WTC11 (cell line): ENCODE results near the gene NEAT1. TPM values are rescaled to one million over a fixed set of nuclear protein-coding genes. Genes with fewer than 3 reads are reported as not detected.

ENCODE experiments used
- ATAC-seq: fragments of 200-7000 bp; cut with Tn5 transposase; 2 replicates; pipeline ENCODE4 v1.10.0; 2021; ENCODE audit warnings: mild to moderate bottlenecking, moderate library complexity
- CTCF ChIA-PET: fragments of 300-600 bp; sonication (Branson Sonifier 250); formaldehyde crosslinking; loops from one replicate; lab custom pipeline; 2021; ENCODE audit warnings: antibody characterized with exemption; lab: Charles Lee
- POLR2A ChIA-PET: fragments of 350-600 bp; sonication (Branson Sonifier 250); formaldehyde crosslinking; loops from one replicate; lab custom pipeline; 2021; ENCODE audit warnings: antibody characterized with exemption; lab: Charles Lee
- DNase-seq: peaks from one replicate; pipeline ENCODE4 v3.0.0; 2021; ENCODE audit warnings: low spot score
- H3K27ac Mint-ChIP-seq: 2 replicates; pipeline ENCODE4 v1.8.0; 2021; ENCODE audit warnings: mixed read lengths
- H3K27me3 Mint-ChIP-seq: 2 replicates; pipeline ENCODE4 v1.8.0; 2021; ENCODE audit warnings: low read depth, mild to moderate bottlenecking, moderate library complexity, mixed read lengths
- H3K36me3 Mint-ChIP-seq: 2 replicates; pipeline ENCODE4 v1.8.0; 2021; ENCODE audit warnings: mixed read lengths
- H3K4me1 Mint-ChIP-seq: 2 replicates; pipeline ENCODE4 v1.8.0; 2022; ENCODE audit warnings: mixed read lengths
- H3K4me3 Mint-ChIP-seq: 2 replicates; pipeline ENCODE4 v1.8.0; 2021; ENCODE audit warnings: mild to moderate bottlenecking, moderate library complexity, mixed read lengths
- H3K9me3 Mint-ChIP-seq: 2 replicates; pipeline ENCODE4 v1.8.0; 2021; ENCODE audit warnings: mixed read lengths
- ATF1 ChIP-seq: sonication (generic); formaldehyde crosslinking; IDR thresholded peaks from 2 replicates; pipeline ENCODE4 v1.8.1; 2023; ENCODE audit warnings: mild to moderate bottlenecking, moderate library complexity, missing genetic modification reagents
- CREM ChIP-seq: sonication (generic); formaldehyde crosslinking; IDR thresholded peaks from 2 replicates; pipeline ENCODE4 v1.8.1; 2022; ENCODE audit warnings: mild to moderate bottlenecking, missing genetic modification reagents, moderate library complexity
- E2F1 ChIP-seq: sonication (generic); formaldehyde crosslinking; IDR thresholded peaks from 2 replicates; pipeline ENCODE4 v1.8.0; 2022; ENCODE audit warnings: mild to moderate bottlenecking, missing genetic modification reagents
- ERG ChIP-seq: fragments of 250-450 bp; sonication (Bioruptor Pico); IDR thresholded peaks from 2 replicates; pipeline ENCODE4 v1.8.0; 2021; ENCODE audit warnings: mild to moderate bottlenecking
- GRHL2 ChIP-seq: fragments of 250-450 bp; sonication (Bioruptor Pico); IDR thresholded peaks from 2 replicates; pipeline ENCODE4 v1.8.0; 2022; ENCODE audit warnings: mild to moderate bottlenecking, moderate library complexity; ENCODE audit not compliant: insufficient replicate concordance, severe bottlenecking
- GTF2I ChIP-seq: fragments of 250-450 bp; sonication (Bioruptor Pico); conservative IDR thresholded peaks from 2 replicates; pipeline ENCODE4 v1.4.0; 2021; ENCODE audit warnings: mild to moderate bottlenecking
- HMGXB4 ChIP-seq: sonication (generic); formaldehyde crosslinking; IDR thresholded peaks from 2 replicates; pipeline ENCODE4 v1.8.1; 2023; ENCODE audit warnings: mild to moderate bottlenecking, moderate library complexity, missing genetic modification reagents
- KAT7 ChIP-seq: sonication (generic); formaldehyde crosslinking; IDR thresholded peaks from 2 replicates; pipeline ENCODE4 v1.8.1; 2023; ENCODE audit warnings: missing genetic modification reagents, mild to moderate bottlenecking, borderline replicate concordance
- NFATC4 ChIP-seq: fragments of 250-450 bp; sonication (Bioruptor Pico); IDR thresholded peaks from 2 replicates; pipeline ENCODE4 v1.9.0; 2021; ENCODE audit warnings: mild to moderate bottlenecking
- NFE2L1 ChIP-seq: sonication (generic); formaldehyde crosslinking; IDR thresholded peaks from 2 replicates; pipeline ENCODE4 v1.8.1; 2023; ENCODE audit warnings: missing genetic modification reagents
- OVOL2 ChIP-seq: fragments of 250-450 bp; sonication (Bioruptor Pico); IDR thresholded peaks from 2 replicates; pipeline ENCODE4 v1.9.0; 2021; ENCODE audit warnings: mild to moderate bottlenecking, borderline replicate concordance
- PRRX2 ChIP-seq: fragments of 250-450 bp; sonication (Bioruptor Pico); IDR thresholded peaks from 2 replicates; pipeline ENCODE4 v1.8.0; 2021; ENCODE audit warnings: mild to moderate bottlenecking
- RELA ChIP-seq: sonication (generic); formaldehyde crosslinking; IDR thresholded peaks from 2 replicates; pipeline ENCODE4 v1.8.1; 2022; ENCODE audit warnings: missing genetic modification reagents, mild to moderate bottlenecking, borderline replicate concordance
- SMAD3 ChIP-seq: sonication (generic); formaldehyde crosslinking; IDR thresholded peaks from 2 replicates; pipeline ENCODE4 v1.8.0; 2022; ENCODE audit warnings: missing genetic modification reagents, mild to moderate bottlenecking, borderline replicate concordance
- SMAD4 ChIP-seq: sonication (generic); formaldehyde crosslinking; IDR thresholded peaks from 2 replicates; pipeline ENCODE4 v1.8.0; 2022; ENCODE audit warnings: mild to moderate bottlenecking, missing genetic modification reagents
- TEAD1 ChIP-seq: sonication (generic); formaldehyde crosslinking; IDR thresholded peaks from 2 replicates; pipeline ENCODE4 v1.8.0; 2022; ENCODE audit warnings: mild to moderate bottlenecking, missing genetic modification reagents
- total RNA-seq: library from RNA; stranded (reverse); gene quantifications from 3 replicates; pipeline ENCODE4 v1.2.3, GENCODE V29; 2021
- TF ChIP-seq, protein P1 (sequence below): sonication (generic); formaldehyde crosslinking; IDR thresholded peaks from 2 replicates; pipeline ENCODE4 v1.8.0; 2023; ENCODE audit warnings: missing genetic modification reagents
- TF ChIP-seq, protein P2 (sequence below): fragments of 250-450 bp; sonication (Bioruptor Pico); IDR thresholded peaks from 2 replicates; pipeline ENCODE4 v2.1.2; 2022; ENCODE audit warnings: mild to moderate bottlenecking, moderate library complexity
- TF ChIP-seq, protein P3 (sequence below): sonication (generic); formaldehyde crosslinking; IDR thresholded peaks from 2 replicates; pipeline ENCODE4 v1.8.1; 2023; ENCODE audit warnings: mild to moderate bottlenecking, missing genetic modification reagents
- TF ChIP-seq, protein P4 (sequence below): fragments of 250-450 bp; sonication (Bioruptor Pico); IDR thresholded peaks from 2 replicates; pipeline ENCODE4 v1.9.0; 2021; ENCODE audit warnings: mild to moderate bottlenecking, borderline replicate concordance

Gene NEAT1
- total RNA-seq, 1 experiment from 2014 or later = 38.1 TPM

DNA sequence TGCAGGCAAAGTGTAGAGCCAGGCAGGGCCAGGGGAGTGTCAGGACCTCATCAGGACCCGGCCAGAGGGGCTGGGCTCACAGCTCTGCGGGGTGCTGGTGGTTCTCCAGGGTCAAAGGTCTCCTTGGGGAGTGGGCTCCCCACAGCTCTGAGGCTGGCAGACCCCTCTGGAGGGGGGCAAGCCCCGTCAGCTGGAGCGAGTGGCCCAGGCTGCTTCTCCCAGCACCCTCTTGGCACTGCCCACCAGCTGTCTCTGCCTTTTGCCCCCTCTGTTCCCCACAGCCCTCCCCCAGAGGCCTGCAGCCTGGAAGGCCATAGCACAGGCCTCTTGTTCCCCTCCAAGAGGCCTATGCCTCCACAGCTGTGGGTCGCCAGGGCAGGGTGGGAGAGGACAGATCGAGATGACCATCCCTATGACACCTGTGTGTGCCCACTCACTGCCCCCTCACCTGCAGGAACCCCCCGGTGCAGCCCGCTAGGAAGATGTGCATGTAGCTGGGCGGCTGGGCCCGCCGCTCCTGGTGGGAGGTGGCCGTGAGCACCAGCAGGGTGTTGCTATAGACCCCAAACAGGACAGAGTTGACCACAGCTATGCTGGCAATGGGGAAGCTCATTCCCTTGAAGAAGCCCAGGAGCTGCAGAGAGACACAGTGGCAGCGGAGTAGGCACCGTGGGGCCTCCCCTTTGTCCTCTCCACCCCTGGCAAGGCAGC, 43.5 kb upstream of the NEAT1 start:
- no peaks in the 10 kb centered on the region for H3K9me3 Mint-ChIP-seq

More for the DNA sequence above, 43.5 kb upstream of the NEAT1 start:
- ATAC-seq (no peak), DNase-seq (no peak)
- POLR2A ChIA-PET = no interaction called here
- Mint-ChIP-seq H3K27me3 (no peaks in the 10 kb centered on the region), H3K4me1 (peaks cover 20% of the 10 kb centered on the region), H3K4me3 (no peak overlapping the region), H3K36me3 (no peaks in the 10 kb centered on the region), H3K27ac (no peak overlapping the region)
- CTCF ChIA-PET = interaction anchor here (0.7 to 3.5 kb wide), 11 partner anchors 11 to 215 kb away, joined by 3 to 15 read pairs (median 4); no protein-coding TSS in a partner anchor
- TF ChIP-seq, protein P1, sequence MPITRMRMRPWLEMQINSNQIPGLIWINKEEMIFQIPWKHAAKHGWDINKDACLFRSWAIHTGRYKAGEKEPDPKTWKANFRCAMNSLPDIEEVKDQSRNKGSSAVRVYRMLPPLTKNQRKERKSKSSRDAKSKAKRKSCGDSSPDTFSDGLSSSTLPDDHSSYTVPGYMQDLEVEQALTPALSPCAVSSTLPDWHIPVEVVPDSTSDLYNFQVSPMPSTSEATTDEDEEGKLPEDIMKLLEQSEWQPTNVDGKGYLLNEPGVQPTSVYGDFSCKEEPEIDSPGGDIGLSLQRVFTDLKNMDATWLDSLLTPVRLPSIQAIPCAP = no peak
- TF ChIP-seq NFATC4 (CRISPR knock-in tag) (no peak), KAT7 (CRISPR knock-in tag) (no peak), GTF2I (CRISPR knock-in tag) (no peak), RELA (CRISPR knock-in tag) (no peak), TEAD1 (CRISPR knock-in tag) (no peak), ATF1 (CRISPR knock-in tag) (no peak), HMGXB4 (CRISPR knock-in tag) (no peak), ERG (CRISPR knock-in tag) (no peak), SMAD3 (no peak), E2F1 (CRISPR knock-in tag) (no peak), PRRX2 (CRISPR knock-in tag) (no peak), NFE2L1 (no peak), GRHL2 (CRISPR knock-in tag) (no peak), SMAD4 (CRISPR knock-in tag) (no peak), OVOL2 (CRISPR knock-in tag) (no peak), CREM (CRISPR knock-in tag) (no peak)
- TF ChIP-seq, protein P2, sequence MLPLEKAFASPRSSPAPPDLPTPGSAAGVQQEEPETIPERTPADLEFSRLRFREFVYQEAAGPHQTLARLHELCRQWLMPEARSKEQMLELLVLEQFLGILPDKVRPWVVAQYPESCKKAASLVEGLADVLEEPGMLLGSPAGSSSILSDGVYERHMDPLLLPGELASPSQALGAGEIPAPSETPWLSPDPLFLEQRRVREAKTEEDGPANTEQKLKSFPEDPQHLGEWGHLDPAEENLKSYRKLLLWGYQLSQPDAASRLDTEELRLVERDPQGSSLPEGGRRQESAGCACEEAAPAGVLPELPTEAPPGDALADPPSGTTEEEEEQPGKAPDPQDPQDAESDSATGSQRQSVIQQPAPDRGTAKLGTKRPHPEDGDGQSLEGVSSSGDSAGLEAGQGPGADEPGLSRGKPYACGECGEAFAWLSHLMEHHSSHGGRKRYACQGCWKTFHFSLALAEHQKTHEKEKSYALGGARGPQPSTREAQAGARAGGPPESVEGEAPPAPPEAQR = no peak
- TF ChIP-seq, protein P3, sequence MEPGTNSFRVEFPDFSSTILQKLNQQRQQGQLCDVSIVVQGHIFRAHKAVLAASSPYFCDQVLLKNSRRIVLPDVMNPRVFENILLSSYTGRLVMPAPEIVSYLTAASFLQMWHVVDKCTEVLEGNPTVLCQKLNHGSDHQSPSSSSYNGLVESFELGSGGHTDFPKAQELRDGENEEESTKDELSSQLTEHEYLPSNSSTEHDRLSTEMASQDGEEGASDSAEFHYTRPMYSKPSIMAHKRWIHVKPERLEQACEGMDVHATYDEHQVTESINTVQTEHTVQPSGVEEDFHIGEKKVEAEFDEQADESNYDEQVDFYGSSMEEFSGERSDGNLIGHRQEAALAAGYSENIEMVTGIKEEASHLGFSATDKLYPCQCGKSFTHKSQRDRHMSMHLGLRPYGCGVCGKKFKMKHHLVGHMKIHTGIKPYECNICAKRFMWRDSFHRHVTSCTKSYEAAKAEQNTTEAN (CRISPR knock-in tag) = no peak
- TF ChIP-seq, protein P4, sequence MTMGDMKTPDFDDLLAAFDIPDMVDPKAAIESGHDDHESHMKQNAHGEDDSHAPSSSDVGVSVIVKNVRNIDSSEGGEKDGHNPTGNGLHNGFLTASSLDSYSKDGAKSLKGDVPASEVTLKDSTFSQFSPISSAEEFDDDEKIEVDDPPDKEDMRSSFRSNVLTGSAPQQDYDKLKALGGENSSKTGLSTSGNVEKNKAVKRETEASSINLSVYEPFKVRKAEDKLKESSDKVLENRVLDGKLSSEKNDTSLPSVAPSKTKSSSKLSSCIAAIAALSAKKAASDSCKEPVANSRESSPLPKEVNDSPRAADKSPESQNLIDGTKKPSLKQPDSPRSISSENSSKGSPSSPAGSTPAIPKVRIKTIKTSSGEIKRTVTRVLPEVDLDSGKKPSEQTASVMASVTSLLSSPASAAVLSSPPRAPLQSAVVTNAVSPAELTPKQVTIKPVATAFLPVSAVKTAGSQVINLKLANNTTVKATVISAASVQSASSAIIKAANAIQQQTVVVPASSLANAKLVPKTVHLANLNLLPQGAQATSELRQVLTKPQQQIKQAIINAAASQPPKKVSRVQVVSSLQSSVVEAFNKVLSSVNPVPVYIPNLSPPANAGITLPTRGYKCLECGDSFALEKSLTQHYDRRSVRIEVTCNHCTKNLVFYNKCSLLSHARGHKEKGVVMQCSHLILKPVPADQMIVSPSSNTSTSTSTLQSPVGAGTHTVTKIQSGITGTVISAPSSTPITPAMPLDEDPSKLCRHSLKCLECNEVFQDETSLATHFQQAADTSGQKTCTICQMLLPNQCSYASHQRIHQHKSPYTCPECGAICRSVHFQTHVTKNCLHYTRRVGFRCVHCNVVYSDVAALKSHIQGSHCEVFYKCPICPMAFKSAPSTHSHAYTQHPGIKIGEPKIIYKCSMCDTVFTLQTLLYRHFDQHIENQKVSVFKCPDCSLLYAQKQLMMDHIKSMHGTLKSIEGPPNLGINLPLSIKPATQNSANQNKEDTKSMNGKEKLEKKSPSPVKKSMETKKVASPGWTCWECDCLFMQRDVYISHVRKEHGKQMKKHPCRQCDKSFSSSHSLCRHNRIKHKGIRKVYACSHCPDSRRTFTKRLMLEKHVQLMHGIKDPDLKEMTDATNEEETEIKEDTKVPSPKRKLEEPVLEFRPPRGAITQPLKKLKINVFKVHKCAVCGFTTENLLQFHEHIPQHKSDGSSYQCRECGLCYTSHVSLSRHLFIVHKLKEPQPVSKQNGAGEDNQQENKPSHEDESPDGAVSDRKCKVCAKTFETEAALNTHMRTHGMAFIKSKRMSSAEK (CRISPR knock-in tag) = no peak
